Measurements from ENCODE around the gene EXOC4.

- TF ChIP-seq CTCF (IDR thresholded peaks at IDR 0.05 in 4 of 5, conservative IDR thresholded peaks at IDR 0.05 in 1 of 5) (no peak), POLR2A (IDR thresholded peaks at IDR 0.05) (no peak)
Measured at GRCh38 chr7:134019251-134019650, 766.4 kb downstream of the EXOC4 start.

Data from gastrocnemius medialis (tissue), 4 donors.